GM12873 (cell line): ENCODE results near the gene CDK3.

Experiments used
- CTCF ChIP-seq: IDR thresholded peaks from 2 replicates; pipeline ENCODE4 v1.5.1; 2012; ENCODE audit warnings: low read depth, mild to moderate bottlenecking, moderate library complexity, low read length, control low read depth; ENCODE audit not compliant: insufficient read depth; ENCODE audit errors: missing control alignments

The CDK3 gene

GRCh38 chr17:76036497-76037261 is 36.0 kb downstream of the CDK3 start:
- TF ChIP-seq CTCF: no peak

- TF ChIP-seq CTCF: no peak
These were observed 37.4 kb downstream of the CDK3 start for GRCh38 chr17:76038050-76038449.

- TF ChIP-seq CTCF: no peak
These were observed 38.5 kb downstream of the CDK3 start for GRCh38 chr17:76039121-76039520.

GRCh38 chr17:76040376-76040775 is 39.7 kb downstream of the CDK3 start:
- no peak for TF ChIP-seq CTCF

GRCh38 chr17:76046064-76046463 is 45.4 kb downstream of the CDK3 start:
- no peak for TF ChIP-seq CTCF

- no peak for TF ChIP-seq CTCF
These were observed 47.5 kb downstream of the CDK3 start for GRCh38 chr17:76048025-76048605.

- TF ChIP-seq CTCF: no peak
These were observed 48.1 kb downstream of the CDK3 start for GRCh38 chr17:76048711-76049110.
